ENCODE results near the gene ACOX2.

ACOX2 gene

DNA sequence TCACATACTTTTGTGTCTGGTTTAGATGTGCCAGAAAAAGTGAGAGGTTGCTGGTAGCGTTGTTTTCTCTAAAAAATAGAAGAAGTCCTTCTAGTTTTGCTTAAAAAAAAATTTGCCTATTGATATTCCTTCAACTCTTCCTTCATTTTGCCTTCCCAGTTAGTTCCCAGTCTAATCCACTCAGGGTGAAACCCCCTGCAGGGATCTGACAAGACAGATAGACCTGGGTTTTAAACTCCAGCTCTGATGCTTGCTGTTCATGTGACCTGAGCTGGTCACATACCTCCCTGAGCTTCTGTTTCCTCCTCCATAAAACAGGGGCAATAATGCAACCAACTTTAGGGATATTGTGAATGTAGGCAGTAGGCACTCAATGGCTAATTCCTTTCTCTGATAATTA lies 63.7 kb downstream of the ACOX2 start:
- DNase-seq (ENCODE audit: low spot score): no peak

DNA sequence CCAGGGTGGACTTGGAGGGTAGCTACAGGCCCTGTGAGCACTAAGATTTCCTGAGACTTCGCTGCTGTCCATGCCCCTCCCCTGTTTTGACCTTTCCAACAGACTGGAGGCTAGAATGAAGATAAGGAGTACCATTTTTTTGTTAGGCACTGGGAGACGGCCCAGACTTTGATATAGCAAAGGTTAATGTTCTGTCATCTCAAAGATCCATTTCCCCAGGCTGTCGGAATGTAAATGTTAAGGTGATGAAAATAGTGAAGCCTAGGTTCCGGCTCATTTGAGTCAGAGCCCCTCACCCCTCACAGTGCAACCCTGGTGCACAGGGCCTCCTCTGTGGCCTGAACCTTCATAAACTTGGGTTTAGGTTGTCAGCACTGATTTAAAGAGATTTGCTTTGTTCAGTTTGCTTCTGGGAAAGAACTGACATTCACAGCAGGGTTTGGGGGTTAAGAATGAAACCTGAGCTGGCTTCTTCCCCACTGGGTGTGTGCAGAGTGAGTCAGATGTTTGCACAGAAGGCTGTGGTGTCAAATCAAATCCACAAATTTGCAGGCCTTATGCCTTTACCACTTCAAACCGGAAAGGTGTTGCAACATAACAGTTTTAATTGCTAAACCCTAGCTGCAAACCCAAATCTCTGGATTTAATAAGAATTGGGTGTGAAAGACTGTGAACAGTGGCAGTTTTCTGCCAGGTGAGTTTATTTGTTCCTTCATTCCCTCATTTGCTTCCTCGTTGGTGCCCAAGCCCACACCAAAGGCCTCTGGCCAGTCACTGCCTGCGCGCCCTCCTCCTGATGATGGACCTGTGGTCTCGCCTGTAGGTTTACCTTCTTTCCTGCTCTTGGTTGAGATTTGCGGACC lies 65.7 kb downstream of the ACOX2 start:
- peak; percentile 82 for DNase-seq (ENCODE audit: low spot score)

GRCh38 chr3:58470363-58471024 lies 66.5 kb downstream of the ACOX2 start:
- DNase-seq (ENCODE audit: low spot score): no peak

GRCh38 chr3:58469096-58469495 lies 67.9 kb downstream of the ACOX2 start:
- DNase-seq (ENCODE audit: low spot score): no peak

- DNase-seq (ENCODE audit: low spot score): no peak
These were observed 70.0 kb downstream of the ACOX2 start for GRCh38 chr3:58466899-58467563.

DNA sequence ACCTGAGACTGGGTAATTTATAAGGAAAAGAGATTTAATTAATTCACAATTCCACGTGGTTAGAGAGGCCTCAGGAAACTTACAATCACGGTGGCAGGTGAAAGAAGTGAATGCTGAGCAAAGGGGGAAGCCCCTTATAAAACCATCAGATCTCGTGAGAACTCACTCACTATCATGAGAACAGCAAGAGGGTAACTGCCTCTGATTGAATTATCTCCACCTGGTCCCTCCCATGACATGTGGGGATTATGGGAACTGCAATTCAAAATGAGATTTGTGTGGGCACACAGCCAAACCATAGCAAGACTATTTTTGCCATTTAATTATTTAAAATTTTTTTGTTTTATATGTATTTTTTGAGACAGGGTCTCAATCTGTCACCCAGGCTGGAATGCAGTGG lies 72.1 kb downstream of the ACOX2 start:
- no peak for DNase-seq (ENCODE audit: low spot score)

DNA sequence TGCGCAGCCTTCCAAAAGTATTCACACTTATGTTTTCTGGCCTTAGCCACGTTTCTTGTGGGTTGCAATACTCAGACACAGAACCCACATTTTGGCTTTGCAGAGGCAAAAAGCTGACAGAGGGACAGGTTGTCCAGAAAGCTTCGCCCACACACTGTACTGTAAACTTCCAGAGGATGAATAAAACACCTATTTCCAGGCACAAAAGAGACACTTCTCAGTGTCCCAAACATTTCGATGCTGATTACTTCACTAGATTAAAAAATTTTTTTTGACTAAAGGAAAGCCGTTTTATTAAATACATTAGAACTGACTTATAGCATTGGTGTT lies 73.1 kb downstream of the ACOX2 start:
- no peak for DNase-seq (ENCODE audit: low spot score)

GRCh38 chr3:58463181-58463941 lies 73.6 kb downstream of the ACOX2 start:
- DNase-seq (ENCODE audit: low spot score): peak; percentile 88

DNA sequence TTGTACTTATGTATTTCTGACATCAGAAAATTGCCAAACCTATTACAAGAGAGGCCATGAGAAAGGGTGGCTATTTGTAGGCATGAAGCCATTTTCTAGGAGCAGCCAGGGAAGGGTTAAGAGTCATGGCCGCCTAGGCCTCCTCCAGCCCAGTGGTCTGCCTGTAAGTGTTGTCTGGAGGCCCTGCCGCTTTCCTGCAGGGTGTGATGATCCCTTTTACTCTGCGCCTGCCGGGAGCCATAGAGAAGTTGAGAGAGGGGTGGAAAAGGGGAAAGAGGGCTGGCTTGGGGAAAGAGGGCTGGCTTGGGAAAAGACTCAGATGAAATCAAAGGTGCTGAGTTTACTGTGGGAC lies 74.2 kb downstream of the ACOX2 start:
- no peak for DNase-seq (ENCODE audit: low spot score)

GRCh38 chr3:58459160-58459559 lies 77.8 kb downstream of the ACOX2 start:
- no peak for DNase-seq (ENCODE audit: low spot score)

All from kidney tubule cell (primary cell).